HK-2 (cell line): ENCODE results near the gene OR1M1.
"Not testable (repeated sequence)": the region's sequence is repeated elsewhere in the genome, so short reads cannot be mapped to it uniquely, and the experiment has no call there.

Source experiments
- DNase-seq: peaks from one replicate; pipeline ENCODE4 v3.0.0-alpha.2; 2018; ENCODE audit not compliant: unreplicated experiment

The OR1M1 gene, protein sequence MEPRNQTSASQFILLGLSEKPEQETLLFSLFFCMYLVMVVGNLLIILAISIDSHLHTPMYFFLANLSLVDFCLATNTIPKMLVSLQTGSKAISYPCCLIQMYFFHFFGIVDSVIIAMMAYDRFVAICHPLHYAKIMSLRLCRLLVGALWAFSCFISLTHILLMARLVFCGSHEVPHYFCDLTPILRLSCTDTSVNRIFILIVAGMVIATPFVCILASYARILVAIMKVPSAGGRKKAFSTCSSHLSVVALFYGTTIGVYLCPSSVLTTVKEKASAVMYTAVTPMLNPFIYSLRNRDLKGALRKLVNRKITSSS

DNA sequence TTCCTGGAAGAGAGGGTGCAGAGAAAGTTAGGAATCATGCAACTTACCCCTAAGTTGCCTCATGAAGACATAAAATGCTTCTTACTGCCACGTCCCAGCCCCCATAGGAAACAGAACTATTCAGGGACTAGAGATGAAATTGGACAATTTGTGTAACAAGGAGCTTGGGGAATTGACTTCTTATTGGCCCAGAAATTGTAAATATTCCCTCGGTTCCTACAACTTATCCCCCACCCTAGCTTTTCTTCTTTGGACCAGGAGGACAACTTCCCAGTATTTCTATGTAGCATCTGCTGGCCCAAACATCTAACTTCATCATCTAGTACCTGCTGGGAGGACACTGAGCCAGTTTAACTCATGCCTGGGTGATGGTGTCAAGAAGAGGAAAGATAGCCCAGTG is at the start of gene OR1M1:
Gene OR1M1, plus strand, starts transcription at position 301 of the 400 bp plus-strand sequence. CDS start 6,184 bp downstream, outside the sequence.
- DNase-seq = no peak

DNA sequence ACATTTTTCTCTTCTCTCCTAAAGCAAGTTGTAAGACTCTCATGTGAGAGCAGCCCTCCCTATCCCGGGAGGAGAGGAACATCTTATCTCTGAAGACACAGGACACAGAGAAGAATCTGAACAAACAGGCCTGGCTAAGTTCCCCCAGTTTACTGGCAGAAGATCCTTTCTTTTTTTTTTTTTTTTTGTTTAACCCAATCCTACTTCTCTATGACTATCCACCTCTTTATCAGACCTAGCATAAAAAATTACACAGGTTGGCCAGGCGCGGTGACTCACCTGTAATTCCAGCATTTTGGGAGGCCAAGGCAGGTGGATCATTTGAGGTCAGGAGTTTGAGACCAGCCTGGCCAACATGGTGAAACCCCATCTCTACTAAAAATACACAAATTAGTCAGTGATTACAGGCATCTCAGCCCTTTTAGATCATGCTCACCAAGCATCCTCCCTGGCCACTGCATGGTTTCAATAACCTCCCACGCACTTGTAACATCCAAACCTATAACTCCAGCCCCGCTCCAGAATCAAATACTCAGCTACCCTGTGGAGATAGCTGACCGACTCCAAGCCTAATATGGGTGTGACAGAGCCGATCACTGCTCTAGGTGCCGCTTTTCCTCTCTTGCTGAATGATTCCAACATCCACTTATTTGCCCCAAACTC is 49.3 kb upstream of the OR1M1 start:
- DNase-seq = no peak

DNA sequence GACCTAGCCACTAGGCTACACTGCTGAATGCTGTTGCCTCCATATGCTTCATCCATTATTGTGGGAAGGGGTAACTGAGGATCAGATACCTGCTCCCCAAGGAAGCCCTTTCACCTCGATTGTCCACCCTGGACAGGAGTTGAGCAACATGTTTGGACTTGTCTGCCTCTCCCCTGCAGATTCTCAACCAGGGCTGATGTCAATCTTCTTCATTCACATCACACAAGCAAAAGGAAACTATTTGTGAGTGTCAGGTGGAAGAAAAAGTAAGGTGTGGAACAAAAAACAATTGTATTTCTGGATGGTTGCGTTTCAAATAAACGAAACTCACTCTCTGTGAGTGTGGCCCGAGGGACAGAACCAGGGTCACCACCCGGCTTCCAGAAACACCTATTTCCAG is 47.1 kb upstream of the OR1M1 start:
- no peak for DNase-seq

DNA sequence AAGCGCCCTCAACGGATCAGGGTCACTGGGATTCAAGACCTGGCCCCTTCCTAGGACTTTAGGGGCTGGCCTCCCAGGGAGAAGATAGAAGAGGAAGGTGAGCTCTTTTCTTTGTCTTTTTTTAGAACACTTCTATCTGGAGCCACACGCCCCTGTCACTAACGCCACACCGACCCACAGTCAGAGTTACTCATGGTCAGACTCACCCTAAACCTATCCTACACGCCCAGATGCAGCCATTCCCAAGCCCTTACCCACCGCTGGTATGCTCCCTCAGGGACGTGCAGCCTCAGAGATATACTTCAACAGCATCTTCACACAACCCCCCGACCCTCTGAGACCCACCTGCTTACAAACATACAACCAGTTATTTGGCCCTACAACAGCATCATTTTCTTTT is 46.7 kb upstream of the OR1M1 start:
- no peak for DNase-seq

DNA sequence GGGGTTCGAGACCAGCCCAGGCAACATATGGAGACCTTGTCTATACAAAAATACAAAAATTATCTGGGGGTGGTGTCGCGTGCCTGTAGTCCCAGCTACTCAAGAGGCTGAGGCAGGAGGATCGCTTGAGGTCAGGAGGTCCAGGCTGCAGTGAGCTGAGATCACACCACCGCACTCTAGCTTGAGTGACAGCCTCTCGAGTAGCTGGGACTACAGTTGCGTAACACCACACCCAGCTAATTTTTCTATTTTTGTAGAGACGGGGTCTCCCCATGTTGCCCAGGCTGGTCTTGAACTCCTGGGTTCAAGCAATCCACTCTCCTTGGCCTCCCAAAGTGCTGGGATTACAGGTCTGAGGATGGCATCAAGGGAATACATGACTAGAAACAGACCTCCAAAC is 45.8 kb upstream of the OR1M1 start:
- DNase-seq = no peak

DNA sequence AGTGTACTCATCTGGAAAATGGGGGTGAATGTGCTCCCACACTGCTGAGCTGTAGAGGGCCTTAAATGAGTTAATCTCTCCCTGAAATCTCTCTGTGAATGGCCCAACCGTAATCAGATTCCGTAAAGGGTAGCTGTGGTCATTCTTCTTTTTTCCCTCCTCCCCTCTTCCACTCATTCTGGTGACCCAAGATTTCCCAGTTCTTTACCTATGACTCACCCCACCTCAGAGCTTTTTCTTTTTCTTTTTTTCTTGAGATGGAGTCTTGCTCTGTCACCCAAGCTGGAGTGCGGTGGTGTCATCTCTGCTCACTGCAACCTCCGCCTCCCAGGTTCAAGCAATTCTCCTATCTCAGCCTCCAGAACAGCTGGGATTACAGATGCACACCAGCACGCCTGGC is 43.3 kb upstream of the OR1M1 start:
- DNase-seq = peak; percentile 24

DNA sequence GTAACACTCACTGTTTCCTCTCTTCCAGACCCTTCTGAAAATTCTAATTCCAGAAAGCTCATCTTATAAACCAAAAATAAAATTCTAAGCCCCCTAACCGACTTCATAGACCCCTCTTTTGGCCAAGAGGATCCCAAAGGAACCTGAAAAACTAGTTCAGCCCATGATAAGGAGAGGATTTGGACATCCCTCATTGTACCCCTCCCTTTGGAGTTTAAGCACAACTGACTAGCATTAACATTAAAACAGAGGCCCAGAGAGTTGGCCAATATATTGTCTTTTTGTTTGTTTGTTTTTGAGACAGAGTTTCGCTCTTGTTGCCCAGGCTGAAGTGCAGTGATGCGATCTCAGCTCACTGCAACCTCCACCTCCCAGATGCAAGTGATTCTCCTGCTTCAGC is 42.4 kb upstream of the OR1M1 start:
- no peak for DNase-seq

- DNase-seq = no peak
Measured at GRCh38 chr19:9046694-9047093, 40.2 kb upstream of the OR1M1 start.

DNA sequence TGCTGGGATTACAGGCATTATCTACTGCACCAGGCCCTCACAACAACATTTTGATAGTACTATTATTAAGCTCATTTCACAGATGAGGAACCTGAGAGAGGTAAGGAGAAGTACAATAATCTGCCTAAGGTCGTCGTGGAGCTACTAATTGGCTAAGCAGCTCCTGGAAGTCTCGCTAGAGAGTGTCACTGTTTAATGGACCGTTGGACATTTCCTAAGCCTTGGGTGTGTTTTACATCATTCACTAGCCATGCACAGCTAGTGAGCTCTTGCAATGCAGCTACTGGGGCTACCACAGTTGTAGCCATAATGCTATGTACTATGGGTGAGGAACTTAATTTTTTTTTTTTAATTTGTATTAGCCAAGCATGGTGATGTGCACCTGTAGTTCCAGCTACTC is 34.0 kb upstream of the OR1M1 start:
- no peak for DNase-seq

- DNase-seq = not testable (repeated sequence)
Measured at GRCh38 chr19:9053674-9054073, 33.2 kb upstream of the OR1M1 start.

- DNase-seq = no peak
Measured at GRCh38 chr19:9054207-9054606, 32.7 kb upstream of the OR1M1 start.

GRCh38 chr19:9054765-9055164 is 32.1 kb upstream of the OR1M1 start:
- no peak for DNase-seq

GRCh38 chr19:9056131-9056530 is 30.7 kb upstream of the OR1M1 start:
- not testable (repeated sequence) for DNase-seq

GRCh38 chr19:9057505-9058258 is 29.2 kb upstream of the OR1M1 start:
- DNase-seq = no peak

DNA sequence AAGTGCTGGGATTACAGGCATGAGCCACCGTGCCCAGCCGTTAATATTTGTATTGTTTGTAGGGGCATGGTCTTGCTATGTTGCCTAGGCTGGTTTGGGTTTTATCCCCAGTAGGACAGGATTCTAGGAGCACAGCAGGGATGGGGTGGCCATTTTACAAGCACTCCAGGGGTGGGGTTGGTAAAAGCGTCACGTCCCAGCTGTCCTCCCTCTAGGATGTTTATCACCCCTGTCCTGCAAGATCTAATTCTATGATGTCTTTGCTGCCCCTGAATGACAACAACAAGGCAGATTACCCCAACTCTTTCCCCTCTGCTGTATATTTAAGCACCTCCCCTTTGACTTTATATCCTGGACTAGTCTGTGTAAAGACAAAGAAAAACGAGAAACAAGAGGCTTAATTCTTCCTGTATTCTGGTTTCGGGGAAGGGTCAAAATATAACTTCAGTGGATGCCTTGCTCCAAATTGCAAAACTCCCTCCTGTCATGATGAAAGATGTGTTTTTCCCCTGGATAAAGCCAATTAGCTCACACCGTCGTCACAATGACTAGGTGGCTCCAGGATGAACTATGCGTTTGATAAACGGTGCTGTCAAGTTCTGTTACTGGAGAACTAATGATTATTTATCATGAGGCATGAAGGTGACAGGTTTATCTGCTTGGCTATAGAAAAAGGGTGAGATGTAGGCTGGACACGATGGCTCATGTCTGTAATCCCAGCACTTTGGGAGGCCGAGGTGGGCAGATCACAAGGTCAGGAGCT is 27.8 kb upstream of the OR1M1 start:
- no peak for DNase-seq

GRCh38 chr19:9060564-9061340 is 26.1 kb upstream of the OR1M1 start:
- no peak for DNase-seq

GRCh38 chr19:9061879-9062278 is 25.0 kb upstream of the OR1M1 start:
- no peak for DNase-seq

DNA sequence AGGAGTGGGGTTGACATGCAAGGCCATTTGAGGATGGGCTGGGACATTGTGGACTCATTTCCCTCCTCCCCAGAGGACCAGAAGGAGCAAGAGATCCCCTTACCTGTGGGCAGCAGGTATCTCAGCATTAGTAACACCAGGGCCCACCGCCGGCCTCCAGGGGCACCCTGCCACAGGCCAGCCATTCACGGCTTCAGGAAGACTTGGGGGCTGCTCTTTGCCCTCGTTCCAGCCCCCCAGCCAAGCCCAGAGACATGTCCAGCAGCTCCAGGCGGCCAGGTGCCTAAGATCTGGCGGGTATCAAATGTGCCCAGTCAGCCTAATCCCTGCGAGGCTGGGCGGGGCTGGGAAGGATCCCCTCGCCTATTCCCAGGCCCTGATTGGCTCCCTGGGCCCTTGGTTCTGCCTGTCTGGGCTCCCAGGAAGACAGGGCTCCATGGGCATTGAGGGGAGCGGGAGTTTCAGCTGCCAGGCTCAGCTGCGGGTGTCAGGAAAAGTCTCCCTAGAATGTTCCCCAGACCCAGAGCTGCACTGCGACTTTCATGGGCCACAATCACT is 21.3 kb upstream of the OR1M1 start:
- no peak for DNase-seq

DNA sequence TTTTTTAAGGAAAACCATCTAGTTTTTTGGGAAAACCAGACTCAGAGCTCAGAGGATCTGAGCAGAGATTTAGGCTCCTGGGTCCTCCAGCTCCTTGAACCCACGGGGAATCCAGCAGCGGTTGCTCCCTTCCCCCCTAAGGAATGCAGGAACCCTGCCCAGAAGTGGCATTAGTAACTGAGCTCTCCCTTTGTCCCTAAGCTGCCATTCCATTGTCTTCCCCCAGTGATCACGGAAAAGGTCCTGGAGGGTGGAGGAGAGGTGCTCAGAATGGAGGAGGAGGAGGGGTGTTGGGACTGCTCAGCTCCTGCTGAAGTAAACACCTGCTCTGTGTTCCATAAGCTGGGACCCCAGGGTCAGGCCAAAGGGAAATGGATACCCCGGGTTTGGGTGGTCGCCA is 16.8 kb upstream of the OR1M1 start:
- no peak for DNase-seq

DNA sequence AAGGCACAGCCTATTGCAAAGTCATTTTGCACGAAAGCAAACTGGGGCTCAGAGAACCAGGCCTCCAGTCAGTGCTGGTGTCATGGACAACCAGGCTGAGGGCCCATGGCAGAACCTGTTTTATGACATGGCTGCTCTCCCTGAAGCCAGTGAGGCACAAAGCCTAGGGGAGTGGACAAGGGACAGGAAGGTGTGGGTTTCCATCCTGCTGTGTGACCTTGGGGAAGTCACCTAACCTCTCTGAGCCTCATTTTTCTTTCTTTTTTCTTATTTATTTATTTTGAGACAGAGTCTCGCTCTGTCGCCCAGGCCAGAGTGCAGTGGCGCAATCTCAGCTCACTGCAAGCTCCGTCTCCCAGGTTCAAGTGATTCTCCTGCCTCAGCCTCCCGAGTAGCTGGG is 15.1 kb upstream of the OR1M1 start:
- DNase-seq = not testable (repeated sequence)

GRCh38 chr19:9073806-9074205 is 13.1 kb upstream of the OR1M1 start:
- DNase-seq = no peak
